HepG2 (cell line): ENCODE results near the gene TTC28. TPM values are rescaled to one million over a fixed set of nuclear protein-coding genes. Genes with fewer than 3 reads are reported as not detected.

Experiments
- ATAC-seq: fragments of 200-7000 bp; cut with Tn5 transposase; 3 replicates; pipeline ENCODE4 v1.9.1; 2020; ENCODE audit warnings: mild to moderate bottlenecking, moderate library complexity
- BruUV-seq: library from RNA; stranded (reverse); fragments of 400-500 nt; replicated peaks from 2 replicates; lab custom pipeline; 2021; lab: Mats Ljungman, UMichigan
- CTCF ChIA-PET: fragments of 300-600 bp; formaldehyde crosslinking; extraction: SDS; loops from one replicate; lab custom pipeline; 2021; ENCODE audit warnings: low total read pairs, inconsistent platforms, low intra/inter-chr PET ratio; lab: Yijun Ruan, JAX
- POLR2A ChIA-PET: fragments of 350-600 bp; sonication (Branson Sonifier 250); formaldehyde crosslinking; loops from one replicate; lab custom pipeline; 2020; ENCODE audit warnings: antibody characterized with exemption, inconsistent platforms; lab: Yijun Ruan, JAX
- DNase-seq: peaks from one replicate; pipeline ENCODE4 v3.0.0-alpha.2; 2015; ENCODE audit warnings: low spot score
- FAIRE-seq: peaks from 3 replicates; lab custom pipeline; 2011; peaks lifted over from hg19 to GRCh38; lab: Jason Lieb, UNC
- H2AFZ ChIP-seq: one replicate; pipeline ENCODE4 v1.6.1; 2011; ENCODE audit warnings: low read length, inconsistent platforms
- H3K27ac ChIP-seq: fragments of 300-600 bp; 3 replicates; pipeline ENCODE4 v1.8.0; 2011; ENCODE audit warnings: mixed run types, mild to moderate bottlenecking, mixed read lengths, low read length, inconsistent platforms; ENCODE audit not compliant: insufficient read depth; ENCODE audit errors: extremely low read length
- H3K27me3 ChIP-seq, 2 experiments: fragments of 200-600 bp in 1 of 2; 2 replicates in 1 of 2; 3 replicates in 1 of 2; pipeline versions ENCODE4 v1.6.0 to v1.8.0; 2011; ENCODE audit warnings: low read length in 2 of 2, mild to moderate bottlenecking in 2 of 2, moderate library complexity in 2 of 2, inconsistent platforms in 1 of 2; ENCODE audit not compliant: insufficient read depth in 2 of 2, control insufficient read depth in 1 of 2
- H3K36me3 ChIP-seq, 2 experiments: fragments of 200-600 bp in 1 of 2; replicated peaks in 1 of 2; 2 replicates in 1 of 2; 3 replicates in 1 of 2; pipeline versions ENCODE4 v1.5.1 to v1.8.0; 2011; ENCODE audit warnings: low read length in 2 of 2, inconsistent platforms in 1 of 2; ENCODE audit not compliant: insufficient read depth in 2 of 2, control insufficient read depth in 1 of 2
- H3K4me1 ChIP-seq: 2 replicates; pipeline ENCODE4 v1.5.1; 2012; ENCODE audit warnings: low read length, inconsistent platforms; ENCODE audit not compliant: insufficient read depth
- H3K4me2 ChIP-seq: 2 replicates; pipeline ENCODE4 v1.6.0; 2011; ENCODE audit warnings: low read depth, low read length, inconsistent platforms
- H3K4me3 ChIP-seq, 3 experiments: fragments of 200-600 bp in 1 of 3; sonication (generic), shearing (Covaris generic) in 1 of 3; replicated peaks in 1 of 3; 2 replicates each; pipeline ENCODE4 v1.5.1; 2011 to 2016; ENCODE audit warnings: low read length in 3 of 3, inconsistent platforms in 2 of 3, low read depth in 2 of 3, mild to moderate bottlenecking in 2 of 3, control low read depth in 1 of 3, mixed read lengths in 1 of 3; ENCODE audit not compliant: insufficient read depth in 1 of 3
- H3K79me2 ChIP-seq: one replicate; pipeline ENCODE4 v1.6.1; 2011; ENCODE audit warnings: low read length, inconsistent platforms; ENCODE audit not compliant: insufficient read depth
- H3K9ac ChIP-seq: 2 replicates; pipeline ENCODE4 v1.6.0; 2011; ENCODE audit warnings: mild to moderate bottlenecking, low read depth, low read length, inconsistent platforms; ENCODE audit not compliant: insufficient read depth
- H3K9me3 ChIP-seq: 2 replicates; pipeline ENCODE4 v1.5.1; 2012; ENCODE audit warnings: mild to moderate bottlenecking, low read length
- H4K20me1 ChIP-seq: 2 replicates; pipeline ENCODE4 v1.6.0; 2011; ENCODE audit warnings: inconsistent platforms, mild to moderate bottlenecking, low read length, moderate library complexity; ENCODE audit not compliant: insufficient read depth
- ARID2 ChIP-seq: sonication (generic); formaldehyde crosslinking; IDR thresholded peaks from 2 replicates; pipeline ENCODE4 v1.8.1; 2022; ENCODE audit warnings: mild to moderate bottlenecking, missing genetic modification reagents, borderline replicate concordance
- BRD4 ChIP-seq: sonication (generic); formaldehyde crosslinking; IDR thresholded peaks from 2 replicates; pipeline ENCODE4 v1.4.0; 2020; ENCODE audit warnings: missing genetic modification reagents
- ISX ChIP-seq: sonication (generic); formaldehyde crosslinking; conservative IDR thresholded peaks from 2 replicates; pipeline ENCODE4 v1.5.0; 2020; ENCODE audit warnings: missing genetic modification reagents
- KLF12 ChIP-seq: sonication (generic); formaldehyde crosslinking; IDR thresholded peaks from 2 replicates; pipeline ENCODE4 v1.4.0; 2020; ENCODE audit warnings: missing genetic modification reagents, borderline replicate concordance
- ZNF136 ChIP-seq: sonication (generic); formaldehyde crosslinking; IDR thresholded peaks from 2 replicates; pipeline ENCODE4 v1.8.1; 2022; ENCODE audit warnings: low read depth, mild to moderate bottlenecking, moderate library complexity, missing genetic modification reagents
- ZNF441 ChIP-seq: sonication (generic); formaldehyde crosslinking; IDR thresholded peaks from 2 replicates; pipeline ENCODE4 v1.7.0; 2021; ENCODE audit warnings: missing genetic modification reagents, borderline replicate concordance
- ZNF660 ChIP-seq: sonication (generic); formaldehyde crosslinking; IDR thresholded peaks from 2 replicates; pipeline ENCODE4 v1.5.1; 2020; ENCODE audit warnings: mild to moderate bottlenecking, low read depth, missing genetic modification reagents, borderline replicate concordance
- ZNF747 ChIP-seq: sonication (generic); formaldehyde crosslinking; IDR thresholded peaks from 2 replicates; pipeline ENCODE4 v1.8.1; 2023; ENCODE audit warnings: missing genetic modification reagents, mild to moderate bottlenecking, borderline replicate concordance
- ZNF839 ChIP-seq: sonication (generic); formaldehyde crosslinking; IDR thresholded peaks from 2 replicates; pipeline ENCODE4 v1.4.0; 2020; ENCODE audit warnings: missing genetic modification reagents, mild to moderate bottlenecking, borderline replicate concordance
- WGBS: methylation state at CpG from one replicate; pipeline ENCODE4 v1.1.6; 2017; ENCODE audit warnings: low lambda C conversion rate; 5-methylcytosine and 5-hydroxymethylcytosine counted together
- in situ Hi-C: cut with HindIII; loops from 2 replicates; pipeline ENCODE4 v1.10.0; 2017; ENCODE audit warnings: low pct_unique_long_range_greater_than_20kb; ENCODE audit not compliant: extremely low pct_ligation_motif_present
- intact Hi-C: fragments of 100-400 bp; cut with micrococcal nuclease; formaldehyde crosslinking; loops from one replicate; pipeline ENCODE4 v1.10.0; 2022; ENCODE audit not compliant: unreplicated experiment
- polyA plus RNA-seq, 8 experiments: library from polyadenylated mRNA; depleted of rRNA in 3 of 8; stranded (reverse) in 7 of 8; unstranded in 1 of 8; fragments of >200 nt; fragmentation: Illumina TruSeq in 4 of 8; extraction: Trizol in 4 of 8; gene quantifications; 2 replicates each; pipeline versions ENCODE4 v1.2.1 to v1.2.3, GENCODE V29; 2011 to 2016; ENCODE audit warnings: low read depth in 4 of 8, missing spikeins in 1 of 8, mixed read lengths in 1 of 8; ENCODE audit not compliant: insufficient read depth in 1 of 8
- total RNA-seq, 5 experiments: library from RNA; depleted of rRNA; stranded (reverse); fragments of >200 nt; fragmentation: Illumina TruSeq; extraction: Trizol; gene quantifications; 2 replicates each; pipeline ENCODE4 v1.2.3, GENCODE V29; 2016; ENCODE audit warnings: low read depth in 1 of 5
- TF ChIP-seq, protein P1 (sequence below): sonication (generic); formaldehyde crosslinking; IDR thresholded peaks from one replicate; pipeline ENCODE4 v1.5.1; 2020; ENCODE audit warnings: mild to moderate bottlenecking, missing genetic modification reagents; ENCODE audit errors: not compliant biosample characterization
- TF ChIP-seq, protein P2 (sequence below): sonication (generic); formaldehyde crosslinking; IDR thresholded peaks from 2 replicates; pipeline ENCODE4 v1.8.1; 2023; ENCODE audit warnings: mild to moderate bottlenecking, moderate library complexity, missing genetic modification reagents
- TF ChIP-seq, protein P3 (sequence below): sonication (generic); formaldehyde crosslinking; IDR thresholded peaks from 2 replicates; pipeline ENCODE4 v1.4.0; 2020; ENCODE audit warnings: low read depth, mild to moderate bottlenecking, missing genetic modification reagents

TTC28 gene
- total and polyA plus RNA-seq, 2 of the 13 experiments (the other 11 are each of a cell fraction or from before 2014, with no cell fraction given), result 4.2 to 13.1 TPM

DNA sequence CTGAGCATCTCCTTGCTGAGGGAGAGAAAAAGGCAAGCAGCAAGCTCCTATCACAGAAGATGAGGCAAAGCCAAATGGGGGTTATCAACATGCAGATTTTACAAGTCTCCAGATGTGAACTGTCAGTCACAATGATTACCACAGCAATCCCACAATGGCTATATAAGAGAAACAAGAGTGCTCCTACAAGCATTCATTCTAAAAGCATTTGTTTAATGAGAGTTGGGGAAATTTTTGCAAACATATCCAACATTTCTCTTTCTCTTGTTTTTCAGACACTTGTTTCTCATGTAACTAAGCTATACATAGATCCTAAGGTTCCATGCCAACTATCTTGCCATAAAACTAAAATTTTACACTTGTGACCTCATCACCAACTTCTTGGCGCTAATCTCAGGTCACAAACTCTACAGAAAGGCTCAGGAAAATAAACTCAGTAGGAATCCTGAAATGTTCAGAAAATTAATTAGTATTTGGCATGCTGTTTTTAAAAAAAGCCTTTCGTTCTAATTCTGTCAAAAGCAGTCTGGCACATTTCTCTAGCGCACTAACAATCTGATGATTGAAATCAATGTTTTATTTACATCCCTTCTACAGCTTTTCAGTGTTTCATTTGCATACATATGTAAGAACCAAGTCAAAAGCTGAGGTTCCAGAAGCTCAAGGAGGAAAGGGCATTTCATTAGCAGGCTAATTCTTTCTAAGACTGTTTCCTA, 199.5 kb downstream of the TTC28 start:
- Histone ChIP-seq H3K9me3 (no peaks in the 10 kb centered on the region), H3K27me3 (no peaks in the 10 kb centered on the region), H3K79me2 (no peaks in the 10 kb centered on the region), H3K4me3 (no peak overlapping the region), H4K20me1 (no peaks in the 10 kb centered on the region), H3K9ac (no peak overlapping the region), H3K27ac (no peak overlapping the region), H3K36me3 (no peaks in the 10 kb centered on the region), H2AFZ (no peak overlapping the region), H3K4me2 (no peak overlapping the region), H3K4me1 (no peaks in the 10 kb centered on the region)
- WGBS, result 96% methylated on average over 3 of the region's 3 CpGs
- ATAC-seq (no peak), DNase-seq (no peak), FAIRE-seq (no peak)
- in situ Hi-C loops, result no loop called here
- CTCF ChIA-PET, result no interaction called here
- POLR2A ChIA-PET, result no interaction called here
- intact Hi-C loops, result no loop called here
- BruUV-seq, result no TSS peak
- TF ChIP-seq ZNF839 (CRISPR knock-in tag), result no peak
- no peak for TF ChIP-seq BRD4 (CRISPR knock-in tag)
- TF ChIP-seq ISX (CRISPR knock-in tag), result no peak
- TF ChIP-seq KLF12 (CRISPR knock-in tag), result no peak
- TF ChIP-seq ZNF136 (CRISPR knock-in tag), result no peak
- no peak for TF ChIP-seq ZNF441 (CRISPR knock-in tag)
- TF ChIP-seq ZNF660 (CRISPR knock-in tag), result no peak
- no peak for TF ChIP-seq ZNF747 (CRISPR knock-in tag)
- TF ChIP-seq, protein P1, sequence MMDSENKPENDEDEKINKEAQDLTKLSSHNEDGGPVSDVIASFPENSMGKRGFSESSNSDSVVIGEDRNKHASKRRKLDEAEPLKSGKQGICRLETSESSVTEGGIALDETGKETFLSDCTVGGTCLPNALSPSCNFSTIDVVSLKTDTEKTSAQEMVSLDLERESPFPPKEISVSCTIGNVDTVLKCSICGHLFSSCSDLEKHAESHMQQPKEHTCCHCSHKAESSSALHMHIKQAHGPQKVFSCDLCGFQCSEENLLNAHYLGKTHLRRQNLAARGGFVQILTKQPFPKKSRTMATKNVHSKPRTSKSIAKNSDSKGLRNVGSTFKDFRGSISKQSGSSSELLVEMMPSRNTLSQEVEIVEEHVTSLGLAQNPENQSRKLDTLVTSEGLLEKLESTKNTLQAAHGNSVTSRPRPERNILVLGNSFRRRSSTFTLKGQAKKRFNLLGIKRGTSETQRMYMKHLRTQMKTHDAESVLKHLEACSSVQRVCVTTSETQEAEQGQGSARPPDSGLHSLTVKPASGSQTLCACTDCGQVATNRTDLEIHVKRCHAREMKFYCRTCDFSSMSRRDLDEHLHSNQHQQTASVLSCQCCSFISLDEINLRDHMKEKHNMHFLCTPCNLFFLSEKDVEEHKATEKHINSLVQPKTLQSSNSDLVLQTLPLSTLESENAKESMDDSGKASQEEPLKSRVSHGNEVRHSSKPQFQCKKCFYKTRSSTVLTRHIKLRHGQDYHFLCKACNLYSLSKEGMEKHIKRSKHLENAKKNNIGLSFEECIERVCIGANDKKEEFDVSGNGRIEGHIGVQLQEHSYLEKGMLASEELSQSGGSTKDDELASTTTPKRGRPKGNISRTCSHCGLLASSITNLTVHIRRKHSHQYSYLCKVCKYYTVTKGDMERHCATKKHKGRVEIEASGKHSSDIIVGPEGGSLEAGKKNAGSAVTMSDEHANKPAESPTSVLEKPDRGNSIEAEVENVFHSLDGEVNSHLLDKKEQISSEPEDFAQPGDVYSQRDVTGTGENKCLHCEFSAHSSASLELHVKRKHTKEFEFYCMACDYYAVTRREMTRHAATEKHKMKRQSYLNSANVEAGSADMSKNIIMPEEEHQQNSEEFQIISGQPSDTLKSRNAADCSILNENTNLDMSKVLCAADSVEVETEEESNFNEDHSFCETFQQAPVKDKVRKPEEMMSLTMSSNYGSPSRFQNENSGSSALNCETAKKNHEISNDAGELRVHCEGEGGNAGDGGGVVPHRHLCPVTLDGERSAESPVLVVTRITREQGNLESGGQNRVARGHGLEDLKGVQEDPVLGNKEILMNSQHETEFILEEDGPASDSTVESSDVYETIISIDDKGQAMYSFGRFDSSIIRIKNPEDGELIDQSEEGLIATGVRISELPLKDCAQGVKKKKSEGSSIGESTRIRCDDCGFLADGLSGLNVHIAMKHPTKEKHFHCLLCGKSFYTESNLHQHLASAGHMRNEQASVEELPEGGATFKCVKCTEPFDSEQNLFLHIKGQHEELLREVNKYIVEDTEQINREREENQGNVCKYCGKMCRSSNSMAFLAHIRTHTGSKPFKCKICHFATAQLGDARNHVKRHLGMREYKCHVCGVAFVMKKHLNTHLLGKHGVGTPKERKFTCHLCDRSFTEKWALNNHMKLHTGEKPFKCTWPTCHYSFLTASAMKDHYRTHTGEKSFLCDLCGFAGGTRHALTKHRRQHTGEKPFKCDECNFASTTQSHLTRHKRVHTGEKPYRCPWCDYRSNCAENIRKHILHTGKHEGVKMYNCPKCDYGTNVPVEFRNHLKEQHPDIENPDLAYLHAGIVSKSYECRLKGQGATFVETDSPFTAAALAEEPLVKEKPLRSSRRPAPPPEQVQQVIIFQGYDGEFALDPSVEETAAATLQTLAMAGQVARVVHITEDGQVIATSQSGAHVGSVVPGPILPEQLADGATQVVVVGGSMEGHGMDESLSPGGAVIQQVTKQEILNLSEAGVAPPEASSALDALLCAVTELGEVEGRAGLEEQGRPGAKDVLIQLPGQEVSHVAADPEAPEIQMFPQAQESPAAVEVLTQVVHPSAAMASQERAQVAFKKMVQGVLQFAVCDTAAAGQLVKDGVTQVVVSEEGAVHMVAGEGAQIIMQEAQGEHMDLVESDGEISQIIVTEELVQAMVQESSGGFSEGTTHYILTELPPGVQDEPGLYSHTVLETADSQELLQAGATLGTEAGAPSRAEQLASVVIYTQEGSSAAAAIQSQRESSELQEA, result no peak
- no peak for TF ChIP-seq ARID2 (CRISPR knock-in tag)
- TF ChIP-seq, protein P2, sequence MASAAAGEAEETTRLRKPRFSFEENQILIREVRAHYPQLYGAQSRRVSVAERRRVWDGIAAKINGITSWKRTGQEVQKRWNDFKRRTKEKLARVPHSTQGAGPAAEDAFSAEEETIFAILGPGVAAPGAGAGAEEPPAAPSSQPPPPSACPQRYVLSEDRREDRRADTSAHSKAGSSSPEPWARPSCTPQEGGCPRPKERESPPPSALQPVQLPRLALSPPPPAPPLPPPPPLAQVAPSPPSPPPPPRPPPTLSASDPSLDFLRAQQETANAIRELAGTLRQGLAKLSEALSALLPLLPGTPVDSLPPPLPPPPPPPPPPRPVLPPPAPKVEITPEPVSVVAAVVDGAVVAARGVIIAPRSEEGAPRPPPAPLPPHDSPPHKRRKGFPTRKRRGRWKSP, result no peak
- TF ChIP-seq, protein P3, sequence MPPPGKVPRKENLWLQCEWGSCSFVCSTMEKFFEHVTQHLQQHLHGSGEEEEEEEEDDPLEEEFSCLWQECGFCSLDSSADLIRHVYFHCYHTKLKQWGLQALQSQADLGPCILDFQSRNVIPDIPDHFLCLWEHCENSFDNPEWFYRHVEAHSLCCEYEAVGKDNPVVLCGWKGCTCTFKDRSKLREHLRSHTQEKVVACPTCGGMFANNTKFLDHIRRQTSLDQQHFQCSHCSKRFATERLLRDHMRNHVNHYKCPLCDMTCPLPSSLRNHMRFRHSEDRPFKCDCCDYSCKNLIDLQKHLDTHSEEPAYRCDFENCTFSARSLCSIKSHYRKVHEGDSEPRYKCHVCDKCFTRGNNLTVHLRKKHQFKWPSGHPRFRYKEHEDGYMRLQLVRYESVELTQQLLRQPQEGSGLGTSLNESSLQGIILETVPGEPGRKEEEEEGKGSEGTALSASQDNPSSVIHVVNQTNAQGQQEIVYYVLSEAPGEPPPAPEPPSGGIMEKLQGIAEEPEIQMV (CRISPR knock-in tag), result no peak
